ENCODE data around the gene HS3ST6.

DNA sequence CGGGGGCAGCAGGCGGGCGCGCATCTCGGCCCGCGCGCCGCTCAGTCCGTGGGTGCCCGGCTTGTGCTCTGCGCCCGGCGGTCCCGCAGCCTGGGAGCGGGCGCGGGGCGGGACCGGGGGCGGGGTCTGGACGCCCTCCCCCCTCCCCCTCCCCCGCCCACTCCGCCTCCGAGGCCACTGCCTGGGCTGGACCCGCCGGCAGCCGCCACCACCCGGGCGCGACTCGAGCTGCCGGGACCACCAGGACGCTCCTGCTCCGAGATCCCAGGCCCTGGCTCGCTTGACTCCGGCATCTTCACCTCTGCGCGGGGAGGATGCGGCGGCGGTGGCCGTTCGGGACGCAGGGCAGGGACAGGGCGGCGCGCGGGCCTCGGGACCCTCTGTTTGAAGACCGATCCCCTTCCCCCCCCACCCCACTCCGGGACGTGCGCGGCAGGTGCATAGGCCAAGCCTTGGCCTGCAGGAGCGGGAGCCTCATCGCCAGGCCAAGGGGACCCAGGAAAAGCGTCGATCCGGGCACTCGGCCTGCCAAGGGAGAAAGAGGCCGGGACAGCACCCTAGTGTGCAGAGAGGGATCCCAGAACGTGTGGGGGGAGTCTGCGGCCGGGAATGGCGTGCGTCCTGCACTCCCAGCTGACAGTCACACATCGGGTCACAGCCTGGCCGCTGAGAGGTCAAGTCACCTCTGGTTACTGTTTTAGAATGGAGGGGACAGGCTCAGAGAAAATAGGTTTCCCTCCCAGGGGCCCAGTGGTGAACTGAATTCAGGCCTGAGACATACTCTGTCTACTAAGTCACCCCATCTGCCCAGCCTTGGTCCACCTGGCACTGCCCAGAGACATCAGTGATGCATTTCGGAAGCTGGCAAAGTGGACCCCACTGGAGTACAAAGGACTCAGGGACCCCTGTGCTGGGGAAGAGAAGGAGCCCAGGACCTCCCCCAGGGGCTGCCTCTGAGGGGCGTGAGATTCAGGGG, at the start of gene HS3ST6:
- TF ChIP-seq, protein P1, sequence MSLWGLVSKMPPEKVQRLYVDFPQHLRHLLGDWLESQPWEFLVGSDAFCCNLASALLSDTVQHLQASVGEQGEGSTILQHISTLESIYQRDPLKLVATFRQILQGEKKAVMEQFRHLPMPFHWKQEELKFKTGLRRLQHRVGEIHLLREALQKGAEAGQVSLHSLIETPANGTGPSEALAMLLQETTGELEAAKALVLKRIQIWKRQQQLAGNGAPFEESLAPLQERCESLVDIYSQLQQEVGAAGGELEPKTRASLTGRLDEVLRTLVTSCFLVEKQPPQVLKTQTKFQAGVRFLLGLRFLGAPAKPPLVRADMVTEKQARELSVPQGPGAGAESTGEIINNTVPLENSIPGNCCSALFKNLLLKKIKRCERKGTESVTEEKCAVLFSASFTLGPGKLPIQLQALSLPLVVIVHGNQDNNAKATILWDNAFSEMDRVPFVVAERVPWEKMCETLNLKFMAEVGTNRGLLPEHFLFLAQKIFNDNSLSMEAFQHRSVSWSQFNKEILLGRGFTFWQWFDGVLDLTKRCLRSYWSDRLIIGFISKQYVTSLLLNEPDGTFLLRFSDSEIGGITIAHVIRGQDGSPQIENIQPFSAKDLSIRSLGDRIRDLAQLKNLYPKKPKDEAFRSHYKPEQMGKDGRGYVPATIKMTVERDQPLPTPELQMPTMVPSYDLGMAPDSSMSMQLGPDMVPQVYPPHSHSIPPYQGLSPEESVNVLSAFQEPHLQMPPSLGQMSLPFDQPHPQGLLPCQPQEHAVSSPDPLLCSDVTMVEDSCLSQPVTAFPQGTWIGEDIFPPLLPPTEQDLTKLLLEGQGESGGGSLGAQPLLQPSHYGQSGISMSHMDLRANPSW (CRISPR knock-in tag; conservative IDR thresholded peaks at IDR 0.05; ENCODE audit: low read depth) = no peak
- TF ChIP-seq, protein P2, sequence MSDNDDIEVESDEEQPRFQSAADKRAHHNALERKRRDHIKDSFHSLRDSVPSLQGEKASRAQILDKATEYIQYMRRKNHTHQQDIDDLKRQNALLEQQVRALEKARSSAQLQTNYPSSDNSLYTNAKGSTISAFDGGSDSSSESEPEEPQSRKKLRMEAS (CRISPR knock-in tag; IDR thresholded peaks at IDR 0.05) = no peak
- no peak for TF ChIP-seq ETV6 (CRISPR knock-in tag; IDR thresholded peaks at IDR 0.05)
- TF ChIP-seq, protein P3, sequence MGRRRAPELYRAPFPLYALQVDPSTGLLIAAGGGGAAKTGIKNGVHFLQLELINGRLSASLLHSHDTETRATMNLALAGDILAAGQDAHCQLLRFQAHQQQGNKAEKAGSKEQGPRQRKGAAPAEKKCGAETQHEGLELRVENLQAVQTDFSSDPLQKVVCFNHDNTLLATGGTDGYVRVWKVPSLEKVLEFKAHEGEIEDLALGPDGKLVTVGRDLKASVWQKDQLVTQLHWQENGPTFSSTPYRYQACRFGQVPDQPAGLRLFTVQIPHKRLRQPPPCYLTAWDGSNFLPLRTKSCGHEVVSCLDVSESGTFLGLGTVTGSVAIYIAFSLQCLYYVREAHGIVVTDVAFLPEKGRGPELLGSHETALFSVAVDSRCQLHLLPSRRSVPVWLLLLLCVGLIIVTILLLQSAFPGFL (CRISPR knock-in tag; IDR thresholded peaks at IDR 0.05; ENCODE audit: borderline replicate concordance) = no peak

Data from WTC11 (cell line).